HFFc6 (cell line): ENCODE data around the gene EPHA1. TPM values are rescaled to one million over a fixed set of nuclear protein-coding genes. Genes with fewer than 3 reads are reported as not detected.
A peak's percentile ranks its signal among the peaks of the same experiment; 100 is the strongest.

Experiments used
- DNase-seq: peaks from one replicate; pipeline ENCODE4 v3.0.0-alpha.2; 2018
- H3K27ac Mint-ChIP-seq: 2 replicates; pipeline ENCODE4 v1.8.0; 2020; ENCODE audit warnings: mild to moderate bottlenecking, mixed read lengths
- H3K27me3 Mint-ChIP-seq: 2 replicates; pipeline ENCODE4 v1.8.0; 2021; ENCODE audit warnings: mild to moderate bottlenecking, moderate library complexity, mixed read lengths; ENCODE audit not compliant: insufficient read depth
- H3K36me3 Mint-ChIP-seq: 2 replicates; pipeline ENCODE4 v1.8.0; 2021; ENCODE audit warnings: low read depth, mixed read lengths
- H3K4me1 Mint-ChIP-seq: 2 replicates; pipeline ENCODE4 v1.8.0; 2020; ENCODE audit warnings: low read depth, mixed read lengths
- H3K4me3 Mint-ChIP-seq: 2 replicates; pipeline ENCODE4 v1.8.0; 2020; ENCODE audit warnings: mild to moderate bottlenecking, moderate library complexity, mixed read lengths
- H3K9me3 Mint-ChIP-seq: 2 replicates; pipeline ENCODE4 v1.8.0; 2020; ENCODE audit warnings: mild to moderate bottlenecking, mixed read lengths
- CTCF ChIP-seq: fragments of 200-600 bp; sonication (generic); IDR thresholded peaks from 2 replicates; pipeline ENCODE4 v1.5.0; 2021; ENCODE audit warnings: antibody characterized with exemption, mild to moderate bottlenecking
- total RNA-seq, 6 experiments: library from RNA; stranded (reverse); fragmentation: NEBNext Ultra II Directional; extraction: Animal tissue kit (Norgen Biotek cat#: 25700); gene quantifications; 2 replicates in 1 of 6; 3 replicates in 5 of 6; pipeline ENCODE4 v1.2.3, GENCODE V29; 2021

Gene EPHA1
- total RNA-seq, 6 experiments from 2014 or later = not detected

GRCh38 chr7:143376396-143376795 is 32.3 kb downstream of the EPHA1 start:
- TF ChIP-seq CTCF = no peak
- DNase-seq = no peak
- H3K27ac Mint-ChIP-seq = no peak overlapping the region
- peaks cover 55% of the 10 kb centered on the region for H3K4me1 Mint-ChIP-seq
- no peak overlapping the region for H3K4me3 Mint-ChIP-seq
- H3K9me3 Mint-ChIP-seq = peaks cover 6% of the 10 kb centered on the region; the same call in 1 of the 2 replicates
- H3K36me3 Mint-ChIP-seq = peaks cover 21% of the 10 kb centered on the region
- H3K27me3 Mint-ChIP-seq = no peaks in the 10 kb centered on the region; the same call in 1 of the 2 replicates

DNA sequence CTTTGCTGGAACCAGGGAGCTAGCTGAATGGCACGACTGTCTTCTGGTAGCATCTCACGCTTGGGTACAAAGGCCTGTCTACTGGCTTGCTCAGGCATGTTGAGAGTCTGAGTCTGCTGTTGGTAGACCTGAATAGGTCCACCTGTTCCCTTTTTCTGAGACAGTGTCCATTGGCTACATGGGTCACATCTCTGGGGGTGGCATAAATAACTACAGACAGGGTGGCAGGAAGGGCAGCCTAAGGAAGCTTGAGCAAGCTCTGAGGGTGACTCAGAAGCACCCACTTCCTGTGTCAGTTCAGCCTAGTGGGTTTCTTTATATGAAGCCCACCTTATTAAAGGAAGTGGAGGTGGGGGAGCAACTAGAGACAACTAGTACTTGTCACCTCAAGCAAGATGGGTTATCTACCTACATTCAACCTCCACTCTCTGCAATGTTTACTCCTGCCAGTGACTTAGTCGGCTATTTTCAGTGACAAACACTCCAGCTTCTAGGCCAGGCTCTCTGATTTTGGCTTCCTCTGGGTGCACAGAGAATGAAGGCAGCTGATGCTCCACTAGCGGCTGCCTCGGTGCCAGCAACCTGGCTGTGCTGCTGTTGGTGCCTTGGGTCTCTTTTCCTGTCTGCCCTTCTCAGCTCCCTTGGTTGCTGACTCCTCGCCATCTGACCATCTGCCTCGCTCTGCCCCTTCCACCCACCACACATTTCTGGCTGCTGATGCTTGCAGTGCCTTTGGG is 33.2 kb downstream of the EPHA1 start:
- TF ChIP-seq CTCF = no peak
- H3K27me3 Mint-ChIP-seq = no peaks in the 10 kb centered on the region; the same call in 1 of the 2 replicates
- peaks cover 6% of the 10 kb centered on the region; the same call in 1 of the 2 replicates for H3K9me3 Mint-ChIP-seq
- peaks cover 55% of the 10 kb centered on the region for H3K4me1 Mint-ChIP-seq
- peaks cover 21% of the 10 kb centered on the region for H3K36me3 Mint-ChIP-seq
- no peak for DNase-seq
- H3K4me3 Mint-ChIP-seq = no peak overlapping the region
- H3K27ac Mint-ChIP-seq = peak overlapping the region; percentile 58

- no peak overlapping the region for H3K4me3 Mint-ChIP-seq
- no peak for DNase-seq
These were observed 34.1 kb downstream of the EPHA1 start for GRCh38 chr7:143374561-143374960.

DNA sequence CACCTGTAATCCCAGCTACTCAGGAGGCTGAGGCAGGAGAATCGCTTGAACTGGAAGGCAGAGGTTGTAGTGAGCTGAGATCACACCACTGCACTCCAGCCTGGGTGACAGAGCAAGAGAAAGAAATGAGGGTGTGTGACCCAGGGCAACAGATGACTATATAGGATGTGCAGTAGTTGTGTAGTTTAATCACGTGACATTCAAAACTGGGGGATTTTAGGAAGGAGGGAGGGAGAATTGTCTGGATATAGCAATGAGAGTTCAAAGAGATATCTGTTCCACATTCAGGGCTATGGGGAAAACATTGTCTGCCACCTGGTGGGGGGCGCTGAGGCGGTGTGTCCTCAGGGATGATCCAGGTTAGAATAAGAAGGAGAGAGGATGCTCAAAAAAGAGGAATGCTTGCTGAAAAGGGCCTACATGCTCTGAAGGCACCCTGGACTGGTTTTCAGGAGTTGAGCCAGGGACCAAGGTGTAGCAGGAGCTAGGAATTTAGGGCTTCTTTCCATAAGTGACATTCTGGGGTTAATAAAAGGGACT is 35.3 kb downstream of the EPHA1 start:
- H3K4me1 Mint-ChIP-seq = peaks cover 47% of the 10 kb centered on the region
- H3K9me3 Mint-ChIP-seq = no peaks in the 10 kb centered on the region

More at GRCh38 chr7:143374561-143374960, 34.1 kb downstream of the EPHA1 start:
- Mint-ChIP-seq H3K27ac (no peak overlapping the region), H3K9me3 (peaks cover 6% of the 10 kb centered on the region; the same call in 1 of the 2 replicates), H3K36me3 (peaks cover 21% of the 10 kb centered on the region), H3K27me3 (no peaks in the 10 kb centered on the region; the same call in 1 of the 2 replicates), H3K4me1 (peaks cover 56% of the 10 kb centered on the region)
- no peak for TF ChIP-seq CTCF

DNA sequence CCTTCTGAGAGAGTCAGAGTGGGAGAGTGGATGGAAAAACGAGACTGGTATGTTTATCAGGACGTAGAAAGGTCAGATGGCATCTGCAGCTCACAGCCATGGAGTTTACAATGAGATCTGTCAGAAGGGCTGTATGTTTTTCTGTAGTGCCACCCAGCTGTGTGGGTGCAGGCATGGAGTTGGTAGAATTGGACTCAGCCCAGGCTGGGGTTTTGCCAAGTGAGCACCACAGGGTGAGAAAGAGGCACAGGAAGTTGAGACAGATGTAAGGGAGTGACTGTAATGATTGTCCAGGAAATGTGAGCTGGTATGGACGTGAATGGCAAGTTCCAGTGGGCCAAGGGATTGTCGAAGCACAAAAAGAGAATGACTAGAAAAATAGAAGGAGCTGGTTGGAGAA is 36.6 kb downstream of the EPHA1 start:
- TF ChIP-seq CTCF = no peak
- H3K4me3 Mint-ChIP-seq = no peak overlapping the region
- no peak overlapping the region for H3K27ac Mint-ChIP-seq
- H3K4me1 Mint-ChIP-seq = peaks cover 50% of the 10 kb centered on the region
- H3K27me3 Mint-ChIP-seq = peaks cover 4% of the 10 kb centered on the region
- 0 out of 2 replicates have a peak, but pooled peaks cover 1% of the 10 kb centered on the region for H3K36me3 Mint-ChIP-seq
- no peak for DNase-seq
- H3K9me3 Mint-ChIP-seq = no peaks in the 10 kb centered on the region

More for the DNA sequence above, 35.3 kb downstream of the EPHA1 start:
- Mint-ChIP-seq H3K4me3 (no peak overlapping the region), H3K27me3 (no peaks in the 10 kb centered on the region; the same call in 1 of the 2 replicates), H3K27ac (no peak overlapping the region), H3K36me3 (peaks cover 10% of the 10 kb centered on the region)
- peak; percentile 25; the same call in 1 of the 2 replicates for TF ChIP-seq CTCF
- no peak for DNase-seq
